ENCODE results near the gene TRAF2. TPM values are rescaled to one million over a fixed set of nuclear protein-coding genes. Genes with fewer than 3 reads are reported as not detected.

The TRAF2 gene
- total RNA-seq, 1 donor from 2014 or later = 10.0 TPM

GRCh38 chr9:136968333-136969127, 82.2 kb downstream of the TRAF2 start:
- Histone ChIP-seq H3K27me3 (ENCODE audit: low read depth) (no peaks in the 10 kb centered on the region), H3K4me1 (peaks cover 51% of the 10 kb centered on the region), H3K27ac (replicated peaks) (no peak overlapping the region), H3K9me3 (replicated peaks) (no peaks in the 10 kb centered on the region), H3K4me3 (no peak overlapping the region), H3K36me3 (no peaks in the 10 kb centered on the region)
- no peak for DNase-seq
- intact Hi-C loops (cut with micrococcal nuclease) = no loop called here
- TF ChIP-seq, protein P1, sequence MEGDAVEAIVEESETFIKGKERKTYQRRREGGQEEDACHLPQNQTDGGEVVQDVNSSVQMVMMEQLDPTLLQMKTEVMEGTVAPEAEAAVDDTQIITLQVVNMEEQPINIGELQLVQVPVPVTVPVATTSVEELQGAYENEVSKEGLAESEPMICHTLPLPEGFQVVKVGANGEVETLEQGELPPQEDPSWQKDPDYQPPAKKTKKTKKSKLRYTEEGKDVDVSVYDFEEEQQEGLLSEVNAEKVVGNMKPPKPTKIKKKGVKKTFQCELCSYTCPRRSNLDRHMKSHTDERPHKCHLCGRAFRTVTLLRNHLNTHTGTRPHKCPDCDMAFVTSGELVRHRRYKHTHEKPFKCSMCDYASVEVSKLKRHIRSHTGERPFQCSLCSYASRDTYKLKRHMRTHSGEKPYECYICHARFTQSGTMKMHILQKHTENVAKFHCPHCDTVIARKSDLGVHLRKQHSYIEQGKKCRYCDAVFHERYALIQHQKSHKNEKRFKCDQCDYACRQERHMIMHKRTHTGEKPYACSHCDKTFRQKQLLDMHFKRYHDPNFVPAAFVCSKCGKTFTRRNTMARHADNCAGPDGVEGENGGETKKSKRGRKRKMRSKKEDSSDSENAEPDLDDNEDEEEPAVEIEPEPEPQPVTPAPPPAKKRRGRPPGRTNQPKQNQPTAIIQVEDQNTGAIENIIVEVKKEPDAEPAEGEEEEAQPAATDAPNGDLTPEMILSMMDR (IDR thresholded peaks at IDR 0.05; ENCODE audit: borderline replicate concordance) = no peak

- Histone ChIP-seq H3K27me3 (ENCODE audit: low read depth) (no peaks in the 10 kb centered on the region), H3K27ac (replicated peaks) (no peak overlapping the region), H3K4me3 (no peak overlapping the region), H3K4me1 (peaks cover 51% of the 10 kb centered on the region), H3K9me3 (replicated peaks) (no peaks in the 10 kb centered on the region), H3K36me3 (no peaks in the 10 kb centered on the region)
- DNase-seq = no peak
- TF ChIP-seq, protein P1 (IDR thresholded peaks at IDR 0.05; ENCODE audit: borderline replicate concordance) = no peak
- intact Hi-C loops (cut with micrococcal nuclease) = no loop called here
Observed at GRCh38 chr9:136969150-136969549, 82.8 kb downstream of the TRAF2 start.

GRCh38 chr9:136969774-136970173, 83.5 kb downstream of the TRAF2 start:
- intact Hi-C loops (cut with micrococcal nuclease) = no loop called here
- Histone ChIP-seq H3K27ac (replicated peaks) (no peak overlapping the region), H3K4me1 (peaks cover 51% of the 10 kb centered on the region), H3K4me3 (no peak overlapping the region), H3K27me3 (ENCODE audit: low read depth) (no peaks in the 10 kb centered on the region), H3K36me3 (no peaks in the 10 kb centered on the region), H3K9me3 (replicated peaks) (no peaks in the 10 kb centered on the region)
- TF ChIP-seq, protein P1 (IDR thresholded peaks at IDR 0.05; ENCODE audit: borderline replicate concordance) = no peak
- DNase-seq = no peak

DNA sequence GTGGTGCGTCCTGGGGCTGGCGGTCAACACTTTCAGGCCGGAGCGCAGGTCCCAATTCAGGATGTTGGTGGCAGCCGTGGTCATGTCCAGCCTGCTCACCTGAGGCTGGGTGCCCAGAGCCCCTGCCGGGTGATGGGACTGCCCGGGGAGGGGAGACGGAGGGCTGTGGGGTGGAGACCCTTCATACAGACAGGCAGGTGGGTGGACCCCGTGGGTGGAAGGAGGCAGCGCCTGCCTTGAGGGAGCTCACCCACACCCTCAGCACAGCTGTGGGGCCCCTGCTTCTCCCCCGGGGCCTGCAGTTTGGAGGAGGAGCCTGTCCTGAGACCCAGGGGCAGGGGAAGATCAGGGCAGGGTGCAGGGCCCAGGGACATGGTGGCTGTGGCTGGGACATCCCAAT, 84.0 kb downstream of the TRAF2 start:
- Histone ChIP-seq H3K27ac (replicated peaks) (no peak overlapping the region), H3K4me3 (no peak overlapping the region), H3K4me1 (peaks cover 57% of the 10 kb centered on the region), H3K36me3 (no peaks in the 10 kb centered on the region), H3K27me3 (ENCODE audit: low read depth) (no peaks in the 10 kb centered on the region), H3K9me3 (replicated peaks) (no peaks in the 10 kb centered on the region)
- no peak for DNase-seq
- TF ChIP-seq, protein P1 (IDR thresholded peaks at IDR 0.05; ENCODE audit: borderline replicate concordance) = no peak
- intact Hi-C loops (cut with micrococcal nuclease) = no loop called here

DNA sequence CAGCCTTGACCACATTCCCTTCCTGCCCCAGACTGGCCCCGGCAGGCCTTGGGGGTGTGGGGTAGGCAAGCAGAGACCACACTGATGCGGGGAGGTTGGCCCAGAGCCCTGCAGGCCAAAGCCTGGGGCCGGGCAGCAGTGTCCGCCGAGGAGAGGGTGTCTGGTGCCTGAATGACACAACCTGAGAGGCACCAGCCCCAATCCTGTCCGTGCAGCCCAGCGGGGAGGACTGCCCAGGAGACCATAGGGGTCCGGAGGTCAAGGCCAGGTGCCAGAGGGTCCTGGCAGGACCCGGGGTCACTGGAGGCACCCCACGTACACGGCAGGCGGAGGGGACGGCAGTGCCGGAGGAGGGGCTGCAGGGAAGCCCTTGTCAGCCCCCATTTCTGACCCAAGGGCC, 85.4 kb downstream of the TRAF2 start:
- no peak for DNase-seq
- no peak overlapping the region for H3K27ac ChIP-seq (replicated peaks)
- TF ChIP-seq, protein P1 (IDR thresholded peaks at IDR 0.05; ENCODE audit: borderline replicate concordance) = no peak
- H3K27me3 ChIP-seq (ENCODE audit: low read depth) = no peaks in the 10 kb centered on the region
- H3K36me3 ChIP-seq = no peaks in the 10 kb centered on the region
- no peaks in the 10 kb centered on the region for H3K9me3 ChIP-seq (replicated peaks)
- H3K4me3 ChIP-seq = no peak overlapping the region
- H3K4me1 ChIP-seq = peaks cover 62% of the 10 kb centered on the region
- intact Hi-C loops (cut with micrococcal nuclease) = no loop called here
